ENCODE data around the gene ITPKB. TPM values are rescaled to one million over a fixed set of nuclear protein-coding genes. Genes with fewer than 3 reads are reported as not detected.
A peak's percentile ranks its signal among the peaks of the same experiment; 100 is the strongest.

The ITPKB gene
- total and polyA plus RNA-seq, 7 donors: 3.9 to 14.1 (median 8.9) TPM

DNA sequence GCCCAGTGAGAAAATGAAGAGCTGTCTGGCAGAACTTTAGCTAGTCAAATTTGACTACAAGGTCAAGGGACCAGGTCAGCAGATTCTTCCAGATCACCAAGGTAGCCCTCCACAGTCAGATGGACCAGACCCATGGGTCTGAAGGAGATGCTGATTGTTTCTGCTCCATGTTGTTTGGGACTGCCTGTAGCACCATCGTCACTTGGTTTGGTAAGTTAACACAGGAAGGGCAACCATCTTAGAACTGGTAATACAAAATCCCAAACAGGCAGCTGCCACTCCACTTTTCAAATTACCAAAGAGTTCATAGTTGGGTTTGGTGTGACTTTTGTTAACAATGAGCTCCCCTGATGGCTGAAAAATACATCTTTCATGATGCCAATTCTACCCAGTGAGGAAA is 9.0 kb downstream of the ITPKB start:
- WGBS, 3 donors: 86 to 89% (median 88%) methylated on average over 1 of the region's 1 CpG
- no peak for ATAC-seq
- no peak overlapping the region for H3K4me3 ChIP-seq
- DNase-seq: no peak
- H3K4me1 ChIP-seq: peaks cover 23% of the 10 kb centered on the region
- TF ChIP-seq, protein P1, sequence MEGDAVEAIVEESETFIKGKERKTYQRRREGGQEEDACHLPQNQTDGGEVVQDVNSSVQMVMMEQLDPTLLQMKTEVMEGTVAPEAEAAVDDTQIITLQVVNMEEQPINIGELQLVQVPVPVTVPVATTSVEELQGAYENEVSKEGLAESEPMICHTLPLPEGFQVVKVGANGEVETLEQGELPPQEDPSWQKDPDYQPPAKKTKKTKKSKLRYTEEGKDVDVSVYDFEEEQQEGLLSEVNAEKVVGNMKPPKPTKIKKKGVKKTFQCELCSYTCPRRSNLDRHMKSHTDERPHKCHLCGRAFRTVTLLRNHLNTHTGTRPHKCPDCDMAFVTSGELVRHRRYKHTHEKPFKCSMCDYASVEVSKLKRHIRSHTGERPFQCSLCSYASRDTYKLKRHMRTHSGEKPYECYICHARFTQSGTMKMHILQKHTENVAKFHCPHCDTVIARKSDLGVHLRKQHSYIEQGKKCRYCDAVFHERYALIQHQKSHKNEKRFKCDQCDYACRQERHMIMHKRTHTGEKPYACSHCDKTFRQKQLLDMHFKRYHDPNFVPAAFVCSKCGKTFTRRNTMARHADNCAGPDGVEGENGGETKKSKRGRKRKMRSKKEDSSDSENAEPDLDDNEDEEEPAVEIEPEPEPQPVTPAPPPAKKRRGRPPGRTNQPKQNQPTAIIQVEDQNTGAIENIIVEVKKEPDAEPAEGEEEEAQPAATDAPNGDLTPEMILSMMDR (IDR thresholded peaks at IDR 0.05): no peak
- peaks cover 0 to 7% of the 10 kb centered on the region in 2 donors for H3K36me3 ChIP-seq (ENCODE audit: insufficient read depth in 1 of 2, low read depth in 1 of 2)
- intact Hi-C loops (cut with DNase I): no loop called here
- H3K9me3 ChIP-seq: no peaks in the 10 kb centered on the region
- no peak overlapping the region for H3K27ac ChIP-seq
- no peaks in the 10 kb centered on the region for H3K27me3 ChIP-seq (ENCODE audit: insufficient read depth in 3 of 3, low read length in 2 of 3)

DNA sequence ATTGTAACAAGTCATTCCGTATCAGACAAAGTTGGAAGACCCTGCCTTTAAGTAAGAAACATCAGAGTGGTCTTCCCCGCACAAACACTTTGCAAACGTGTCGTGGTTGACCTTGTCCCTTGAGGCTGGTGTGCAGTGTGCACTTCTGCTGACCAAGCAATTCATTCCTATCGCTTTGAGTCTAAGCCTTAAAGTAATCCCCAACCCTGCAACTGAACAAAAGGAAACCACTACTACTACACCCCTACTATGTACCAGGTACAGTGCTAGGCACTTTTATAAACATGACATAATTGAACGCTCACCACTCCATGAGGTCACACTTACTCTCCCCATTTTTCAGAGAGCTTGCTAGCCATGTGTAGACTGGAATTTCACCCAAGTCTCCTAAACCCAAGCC is 10.6 kb downstream of the ITPKB start:
- intact Hi-C loops (cut with DNase I): no loop called here
- peaks cover 0 to 7% of the 10 kb centered on the region in 2 donors for H3K36me3 ChIP-seq (ENCODE audit: insufficient read depth in 1 of 2, low read depth in 1 of 2)
- WGBS, 3 donors: 63 to 71% (median 69%) methylated on average over 6 of the region's 6 CpGs
- no peak overlapping the region for H3K4me3 ChIP-seq
- no peaks in the 10 kb centered on the region for H3K9me3 ChIP-seq
- ATAC-seq (no peak), DNase-seq (no peak)
- TF ChIP-seq, protein P1 (IDR thresholded peaks at IDR 0.05): no peak
- H3K4me1 ChIP-seq: peaks cover 37% of the 10 kb centered on the region
- H3K27ac ChIP-seq: no peak overlapping the region
- no peaks in the 10 kb centered on the region for H3K27me3 ChIP-seq (ENCODE audit: insufficient read depth in 3 of 3, low read length in 2 of 3)

DNA sequence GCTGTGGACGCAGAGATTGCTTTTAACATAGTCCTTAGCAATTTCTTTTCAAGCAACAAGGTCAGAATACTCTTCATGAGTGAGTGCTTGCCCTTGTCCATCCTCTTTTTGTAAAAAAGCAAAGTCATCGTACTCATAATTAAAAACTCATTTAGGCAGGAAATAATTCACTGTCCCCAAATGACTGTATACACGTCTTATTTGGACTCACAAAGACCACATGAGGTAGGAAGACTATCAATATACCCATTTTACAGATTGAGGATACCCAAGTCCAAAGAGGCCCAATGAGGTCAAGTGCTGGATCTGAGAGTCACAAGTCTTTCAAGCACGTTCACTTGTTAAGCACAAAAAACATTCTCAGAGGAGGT is 13.2 kb downstream of the ITPKB start:
- H3K9me3 ChIP-seq: no peaks in the 10 kb centered on the region
- no peak overlapping the region for H3K27ac ChIP-seq
- H3K4me3 ChIP-seq: no peak overlapping the region
- peaks cover 42% of the 10 kb centered on the region for H3K4me1 ChIP-seq
- H3K36me3 ChIP-seq (ENCODE audit: insufficient read depth in 1 of 2, low read depth in 1 of 2): peaks cover 0 to 5% of the 10 kb centered on the region in 2 donors
- intact Hi-C loops (cut with DNase I): no loop called here
- ATAC-seq: no peak
- TF ChIP-seq, protein P1 (IDR thresholded peaks at IDR 0.05): no peak
- DNase-seq: no peak
- 82 to 88% (median 82%) methylated on average over 4 of the region's 4 CpGs for WGBS, 3 donors
- H3K27me3 ChIP-seq (ENCODE audit: insufficient read depth in 3 of 3, low read length in 2 of 3): no peaks in the 10 kb centered on the region

DNA sequence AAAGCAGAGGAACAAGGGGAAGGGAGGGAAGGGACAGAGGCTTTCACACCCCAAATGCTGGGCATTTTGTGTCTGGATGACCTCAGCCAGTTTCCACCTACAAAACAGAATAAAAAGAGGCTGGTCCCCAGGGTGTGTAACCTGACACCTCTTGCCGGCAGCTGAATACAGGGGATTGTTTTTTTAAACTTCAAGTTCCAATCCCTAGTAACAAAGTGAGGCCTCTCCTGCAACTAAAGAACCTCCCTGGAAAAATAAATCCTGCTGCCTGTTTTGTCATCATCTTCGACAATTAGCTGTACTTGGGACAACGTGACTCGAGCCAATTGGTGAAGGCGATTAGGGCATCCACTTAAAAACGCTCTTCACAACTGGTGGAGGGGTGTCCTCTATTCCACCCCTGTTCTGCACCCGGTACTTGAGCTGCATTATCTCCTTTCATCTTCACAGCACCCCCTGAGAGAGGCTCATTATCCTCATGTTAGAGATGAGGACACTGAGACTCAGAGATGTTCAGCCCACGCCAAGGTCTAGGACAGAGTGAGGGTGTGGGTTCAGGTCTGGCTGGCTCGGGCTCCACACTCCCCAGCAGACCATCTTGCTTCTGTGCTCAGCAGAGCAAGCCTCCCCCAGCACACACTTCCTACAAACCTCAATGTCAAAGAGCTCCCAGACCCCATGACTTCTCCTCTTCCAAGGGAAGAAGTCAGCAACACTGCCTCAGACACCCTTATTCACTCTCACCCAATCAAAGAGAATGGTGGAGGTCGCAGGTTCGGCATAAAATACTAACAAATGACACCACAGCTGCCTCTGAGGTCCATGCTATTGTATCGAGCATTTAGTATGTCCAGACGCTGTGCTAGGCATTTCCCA is 15.2 kb downstream of the ITPKB start:
- ATAC-seq (peak in 2 of 4 donors; percentile 36 to 51), DNase-seq (no peak)
- TF ChIP-seq, protein P1 (IDR thresholded peaks at IDR 0.05): no peak
- Histone ChIP-seq H3K27me3 (ENCODE audit: insufficient read depth in 3 of 3, low read length in 2 of 3) (no peaks in the 10 kb centered on the region), H3K4me3 (no peak overlapping the region), H3K9me3 (no peaks in the 10 kb centered on the region), H3K4me1 (peaks cover 32% of the 10 kb centered on the region), H3K27ac (no peak overlapping the region), H3K36me3 (ENCODE audit: insufficient read depth in 1 of 2, low read depth in 1 of 2) (no peaks in the 10 kb centered on the region)
- intact Hi-C loops (cut with DNase I): no loop called here
- 43 to 51% (median 46%) methylated on average over 13 of the region's 13 CpGs for WGBS, 3 donors

Data from psoas muscle (tissue), 8 donors.